NCI-H146 (cell line): ENCODE results near the gene ACTL7A.

ENCODE experiments used
- DNase-seq: peaks from one replicate; lab custom pipeline; 2025; lab: John Stamatoyannopoulos, UW

ACTL7A gene

DNA sequence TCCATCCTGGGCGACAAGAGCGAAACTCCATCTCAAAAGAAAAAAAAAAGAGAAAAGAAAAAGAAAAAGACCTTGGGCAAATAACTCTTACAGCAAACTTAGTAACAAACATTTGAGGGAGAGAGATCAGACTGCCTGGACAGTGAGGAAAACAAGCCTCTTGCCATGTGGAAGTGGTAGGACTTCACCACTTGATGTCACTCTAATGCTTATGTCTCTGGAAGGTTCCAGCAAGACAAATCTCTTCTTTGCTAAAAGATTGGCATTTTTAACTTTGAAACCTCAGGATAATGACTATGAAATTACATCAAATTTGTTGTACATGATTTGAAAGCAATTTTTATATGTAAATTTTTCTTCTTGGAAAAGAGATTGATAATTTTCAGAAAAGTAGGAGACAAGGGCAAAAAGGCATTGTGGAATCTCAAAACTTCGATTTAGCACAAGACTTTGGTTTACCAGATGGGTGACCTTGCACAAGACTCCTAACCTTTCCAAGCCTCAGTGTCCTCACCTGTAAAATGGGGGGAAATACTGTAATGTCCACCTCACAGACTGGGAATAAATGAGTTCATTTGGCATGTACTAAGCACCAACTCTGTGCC is 11.7 kb upstream of the ACTL7A start:
- no peak for DNase-seq

DNA sequence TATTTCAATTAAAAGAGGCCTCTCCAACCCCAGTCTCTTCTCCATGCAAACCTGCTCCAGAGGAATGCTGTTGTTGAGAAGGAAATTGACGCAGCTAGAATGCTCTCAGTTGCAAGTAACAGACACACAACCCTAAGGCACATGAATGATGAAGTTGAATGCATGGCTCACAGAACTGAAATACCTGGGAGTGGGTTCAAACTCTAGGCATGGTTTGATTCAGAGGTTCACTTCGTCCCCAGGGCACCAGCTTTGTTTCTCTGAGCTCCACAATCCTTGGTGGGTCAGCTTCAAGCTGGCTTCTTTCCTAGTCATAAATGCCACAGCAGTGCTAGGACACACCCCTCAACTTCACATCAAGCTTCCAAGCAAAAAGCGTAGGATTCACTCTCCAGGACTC is 10.9 kb upstream of the ACTL7A start:
- DNase-seq = no peak

DNA sequence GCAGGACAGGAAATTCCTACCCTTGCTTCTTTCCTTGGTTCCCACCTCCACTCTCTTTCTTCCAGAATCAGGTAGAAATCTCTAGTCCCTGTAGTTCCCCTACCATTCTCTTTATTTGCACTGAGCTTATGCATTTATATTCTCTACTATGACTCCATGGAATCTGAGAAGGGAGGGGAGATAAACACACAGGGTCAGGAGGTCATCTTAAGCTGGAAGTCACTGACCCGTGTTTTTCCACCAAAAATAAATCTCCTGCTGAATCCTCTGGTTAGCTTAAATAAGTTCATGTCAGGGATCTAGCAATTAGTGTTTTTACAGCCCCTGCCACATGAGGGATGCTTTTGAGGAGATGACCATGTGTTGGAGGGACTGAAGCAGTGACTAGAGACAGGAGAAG is 10.0 kb upstream of the ACTL7A start:
- no peak for DNase-seq

DNA sequence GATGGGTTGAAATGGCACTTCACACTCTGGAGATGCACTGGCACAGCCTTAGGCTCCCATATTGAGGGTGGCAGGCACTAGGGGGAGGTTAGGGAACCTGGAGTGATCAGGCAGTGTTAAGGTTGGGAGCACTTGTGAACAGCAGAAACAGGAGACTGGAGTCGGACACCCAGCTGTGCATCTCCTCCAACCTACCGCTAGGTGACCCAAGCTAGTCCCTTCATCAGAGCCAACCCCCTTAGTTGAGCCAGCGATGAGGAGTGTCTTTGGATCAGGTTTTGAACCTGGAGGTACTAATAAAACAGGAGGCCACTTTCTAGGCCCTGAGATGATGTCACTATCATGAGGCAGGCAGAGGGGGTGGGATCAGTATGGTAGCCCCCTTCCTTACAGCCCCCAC is 8.0 kb upstream of the ACTL7A start:
- no peak for DNase-seq

DNA sequence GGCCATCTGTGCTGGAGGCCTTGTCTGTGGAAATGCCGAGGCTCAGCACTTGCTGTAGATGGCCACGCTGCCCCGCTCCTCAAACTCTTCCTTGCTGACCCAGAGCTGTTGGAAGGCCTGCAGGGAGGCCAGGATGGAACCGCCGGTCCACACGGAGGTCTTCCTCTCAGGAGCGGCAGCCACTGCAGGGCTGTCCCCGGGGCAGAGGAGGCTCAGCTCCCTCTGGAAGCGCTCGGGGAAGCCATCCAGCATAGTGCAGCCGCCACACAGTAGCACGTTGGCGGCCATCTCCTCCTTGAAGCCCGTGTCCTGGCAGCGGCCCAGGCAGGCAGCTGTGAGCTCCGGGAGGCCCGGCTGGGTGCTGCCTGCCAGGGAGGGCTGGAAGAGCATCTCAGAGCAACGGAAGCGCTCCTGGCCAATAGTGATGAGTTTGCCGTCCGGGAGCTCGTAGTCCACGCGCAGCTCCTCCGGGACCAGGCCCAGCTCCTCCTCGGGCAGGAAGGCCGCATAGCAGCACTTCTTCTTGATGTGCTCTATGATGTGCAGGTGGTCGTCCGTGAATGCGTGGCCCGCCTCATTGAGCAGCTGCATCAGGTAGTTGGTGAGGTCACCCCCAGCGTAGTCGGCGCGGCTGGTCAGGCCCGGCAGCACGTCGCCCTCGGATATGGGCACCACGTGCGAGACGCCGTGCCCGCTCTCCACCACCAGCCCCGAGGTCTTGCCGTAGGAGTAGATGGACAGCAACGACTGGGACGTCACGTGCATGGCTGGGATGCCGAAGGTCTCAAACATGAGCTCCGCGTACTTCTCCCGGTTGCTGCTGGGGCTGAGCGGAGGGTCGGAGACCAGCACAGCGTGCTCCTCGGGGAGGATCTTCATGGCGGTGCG is 7.2 kb upstream of the ACTL7A start:
- no peak for DNase-seq

DNA sequence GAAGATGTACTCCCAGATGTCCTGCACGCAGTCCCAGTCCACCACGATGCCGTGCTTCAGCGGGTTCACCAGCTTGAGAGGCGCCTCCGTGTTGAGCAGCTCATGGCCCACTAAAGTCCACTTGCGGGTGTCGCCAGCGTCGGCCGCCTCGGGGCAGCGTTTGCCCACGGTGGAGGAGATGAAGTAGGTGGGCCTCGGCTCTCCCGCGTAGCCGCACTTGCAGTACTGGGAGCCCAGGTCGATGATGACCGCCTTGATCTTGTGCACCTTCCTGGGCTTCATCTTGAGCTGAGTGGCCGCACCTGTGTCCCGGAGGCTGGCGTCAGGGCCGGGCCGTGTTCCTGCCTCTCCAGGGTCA is 6.6 kb upstream of the ACTL7A start:
- no peak for DNase-seq

DNA sequence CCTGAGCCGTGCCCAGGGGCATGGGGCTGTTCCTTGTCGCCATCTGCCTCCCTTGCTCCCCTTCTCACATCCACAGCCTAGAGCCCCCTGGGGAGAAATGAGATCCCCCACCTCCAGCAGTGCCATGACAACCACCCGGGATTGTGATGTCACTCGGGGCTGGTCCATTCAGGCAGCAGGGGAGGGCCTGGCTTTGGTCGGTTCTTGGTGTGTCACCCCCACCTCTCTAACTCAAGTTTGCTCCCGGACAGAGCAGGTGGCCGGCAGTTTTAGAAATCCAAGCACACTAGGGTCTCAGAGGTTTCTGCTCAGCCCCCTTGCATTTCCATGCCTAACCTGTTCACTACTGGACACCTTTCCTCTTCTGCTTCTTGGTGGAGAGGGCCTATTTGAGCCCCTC is 6.2 kb upstream of the ACTL7A start, which contains the start of gene ACTL7B:
Gene ACTL7B, minus strand, starts transcription at position 99 of the 400 bp plus-strand sequence. Its CDS starts 56 bp downstream, at position 43.
- no peak for DNase-seq

DNA sequence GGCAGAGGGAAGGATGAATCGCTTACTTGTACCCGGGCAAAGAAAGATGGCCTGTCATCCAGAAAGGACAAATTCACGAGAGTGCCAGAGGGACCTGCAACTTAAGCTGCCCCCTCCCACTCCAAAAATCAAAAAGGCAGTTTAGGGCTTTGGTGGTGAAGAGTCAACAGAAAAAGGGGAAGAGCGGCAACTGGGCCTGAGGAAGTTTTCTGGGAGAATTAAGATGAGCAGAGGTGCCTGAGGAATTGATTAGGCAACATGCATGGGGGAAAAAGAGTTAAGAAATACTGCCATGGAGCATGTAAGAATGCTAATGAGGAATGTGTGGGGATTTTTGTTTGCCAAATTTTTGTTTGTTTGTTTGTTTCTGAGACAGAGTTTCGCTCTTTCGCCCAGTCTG is 4.5 kb upstream of the ACTL7A start:
- DNase-seq = no peak

DNA sequence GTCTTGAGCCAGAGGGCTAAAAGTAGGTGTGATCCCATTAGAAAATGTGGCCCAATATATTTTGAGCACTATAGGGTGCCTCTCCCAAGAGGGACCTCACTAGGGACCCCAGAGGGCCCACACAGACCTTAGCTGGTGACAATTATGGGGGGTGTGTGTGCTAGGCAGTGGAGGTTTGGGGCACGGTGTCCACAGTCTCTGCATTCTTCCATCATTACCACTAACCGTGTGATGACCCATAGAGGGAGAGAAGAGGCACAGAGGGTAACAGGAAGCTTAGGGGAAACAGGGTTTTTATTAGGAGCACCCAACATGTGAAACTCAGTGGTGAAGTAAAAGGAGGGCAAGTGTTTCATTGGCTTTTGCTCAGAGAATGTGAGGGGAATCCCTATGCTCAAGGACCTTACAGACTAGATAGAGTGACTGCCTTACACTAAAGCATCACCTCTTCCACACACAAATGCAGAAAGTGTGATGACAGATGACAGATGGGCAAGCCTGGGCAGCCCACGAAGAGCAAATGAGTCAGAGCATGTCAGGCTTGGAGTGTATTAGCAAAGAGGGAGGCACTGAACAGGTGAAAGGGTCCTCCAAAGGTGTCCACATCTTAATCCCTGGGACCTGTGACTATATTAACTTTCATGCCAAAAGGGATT is 2.5 kb upstream of the ACTL7A start:
- DNase-seq = no peak

DNA sequence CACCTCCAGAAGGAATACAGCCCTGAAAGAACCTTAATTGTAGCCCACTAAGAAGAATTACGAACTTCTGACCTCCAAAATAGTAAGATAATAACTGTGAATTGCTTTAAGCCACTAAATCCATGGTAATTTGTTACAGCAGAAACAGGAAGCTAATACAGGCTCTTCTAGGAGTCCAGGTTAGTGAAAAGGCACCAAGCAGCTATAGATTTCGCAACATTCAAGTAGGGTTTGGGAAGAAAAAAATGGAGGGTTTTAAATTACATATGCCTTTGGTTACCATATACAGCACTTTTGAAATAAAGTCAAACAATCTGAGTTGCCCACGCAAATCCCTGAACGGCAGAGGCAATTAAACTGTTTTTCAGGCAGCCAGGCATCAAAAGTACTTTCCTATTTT is 1.7 kb upstream of the ACTL7A start:
- no peak for DNase-seq

DNA sequence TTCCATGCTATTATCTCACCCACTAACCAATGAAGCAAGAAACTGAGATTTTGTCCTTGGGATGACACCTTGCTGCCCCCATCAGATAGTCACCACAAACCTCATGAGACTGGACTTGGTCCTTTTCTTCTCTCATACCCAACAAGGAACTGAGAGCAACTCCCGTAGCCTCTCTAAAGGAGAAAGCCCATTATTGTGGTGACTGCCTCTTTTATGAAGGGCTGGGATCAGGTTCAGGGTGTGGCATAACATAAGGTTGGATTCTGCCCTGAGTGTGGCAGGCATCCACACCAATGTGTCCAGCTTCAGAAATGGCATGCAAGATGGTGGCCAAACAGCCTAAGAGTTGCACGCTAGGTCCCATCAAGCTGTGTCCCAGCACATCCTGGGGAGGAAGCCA is 1.3 kb upstream of the ACTL7A start:
- no peak for DNase-seq

DNA sequence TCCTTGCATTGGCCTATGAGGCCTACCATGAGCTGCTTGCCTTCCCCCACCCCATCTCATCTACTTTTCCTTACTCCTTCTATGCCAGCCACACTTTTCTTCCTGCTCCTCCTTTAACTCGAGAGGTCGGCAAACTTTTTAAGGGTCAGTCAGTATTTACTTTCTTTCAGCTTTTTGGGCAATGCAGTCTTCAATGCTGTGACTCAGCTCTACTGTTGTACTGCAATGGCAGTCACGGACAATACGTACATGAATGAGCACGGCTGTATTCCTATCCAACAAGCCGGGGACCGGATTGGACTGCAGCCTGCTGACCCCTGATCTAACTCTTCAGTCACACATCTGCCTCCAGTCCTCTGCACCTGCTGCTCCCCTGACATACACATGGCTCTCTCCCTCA is 602 bp upstream of the ACTL7A start:
- peak; percentile 44 for DNase-seq

DNA sequence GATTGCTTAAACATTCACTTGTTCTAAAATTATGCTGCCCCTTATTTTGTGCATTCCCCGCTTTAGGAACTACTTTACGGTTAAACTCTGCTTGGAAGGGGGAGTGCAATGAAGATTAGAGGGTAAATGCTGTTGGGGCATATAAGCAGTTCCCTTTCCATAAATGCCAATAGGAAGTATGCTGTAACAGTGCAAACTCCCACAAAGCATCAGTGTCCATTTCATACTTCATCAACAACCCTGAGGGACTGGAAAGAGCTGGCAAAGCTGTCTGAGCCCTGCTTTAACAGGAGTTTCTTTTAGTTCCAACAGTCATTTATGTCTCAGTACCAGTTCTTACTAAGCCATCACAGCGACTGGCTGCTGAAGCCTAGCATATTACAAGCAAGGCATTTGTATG is 1.8 kb downstream of the ACTL7A start:
- DNase-seq = no peak

DNA sequence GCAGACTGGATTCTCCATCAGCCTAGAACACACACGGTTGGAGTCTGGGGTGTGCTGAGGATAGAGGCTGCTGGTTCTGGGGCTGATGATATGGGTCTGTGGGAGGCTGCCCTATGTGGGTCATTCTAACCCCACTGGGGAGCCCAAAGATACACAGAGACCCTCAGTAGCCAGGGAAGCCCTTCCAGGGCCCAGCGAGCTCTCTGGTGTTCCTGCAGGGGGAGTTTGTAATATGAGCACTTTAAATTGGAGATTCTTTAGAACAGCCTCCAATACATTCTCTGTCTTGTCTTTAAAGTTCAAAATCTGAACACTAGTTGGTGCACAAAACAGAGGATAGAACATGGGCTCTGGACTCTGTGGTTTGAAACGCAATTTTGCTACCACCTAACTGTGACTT is 2.4 kb downstream of the ACTL7A start:
- DNase-seq = no peak

DNA sequence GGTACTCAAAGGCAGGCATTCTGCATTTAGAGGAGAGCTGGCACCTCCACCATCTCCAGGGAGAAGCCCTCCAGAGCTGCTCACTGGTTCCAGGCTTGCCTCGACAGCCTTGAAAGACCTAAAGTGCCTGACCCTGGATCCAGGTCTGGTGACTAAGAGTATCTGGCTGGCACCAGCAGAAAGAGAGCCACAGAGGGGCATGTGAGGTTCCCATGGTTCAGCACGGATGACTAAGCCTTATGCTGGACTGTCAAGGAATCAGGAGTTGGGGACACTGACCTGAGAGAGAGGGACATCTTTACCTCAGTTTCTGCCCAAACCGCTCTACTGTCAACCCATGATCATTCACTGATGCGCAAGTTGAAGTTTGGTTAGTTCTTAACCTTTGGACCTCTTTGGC is 3.0 kb downstream of the ACTL7A start:
- no peak for DNase-seq

DNA sequence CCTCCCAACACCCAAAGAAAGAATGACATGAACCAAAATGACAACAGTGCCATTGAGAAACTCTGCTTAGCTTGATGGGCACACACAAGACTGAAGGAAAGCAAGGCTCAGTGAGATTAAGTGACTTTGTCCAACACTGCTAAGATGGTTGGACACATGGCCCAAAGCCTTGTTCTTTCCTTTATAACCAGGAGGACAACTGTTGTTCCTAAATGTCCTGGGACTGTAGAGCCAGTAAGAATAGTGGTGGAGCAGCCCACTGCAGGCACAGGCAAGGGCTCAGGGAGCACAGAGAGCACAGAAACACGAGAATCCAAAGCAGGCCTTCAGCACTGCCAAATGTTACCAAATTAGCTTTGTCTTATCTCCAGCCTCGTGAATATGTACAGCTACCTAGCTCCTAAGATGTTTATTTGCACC is 3.9 kb downstream of the ACTL7A start:
- DNase-seq = no peak

DNA sequence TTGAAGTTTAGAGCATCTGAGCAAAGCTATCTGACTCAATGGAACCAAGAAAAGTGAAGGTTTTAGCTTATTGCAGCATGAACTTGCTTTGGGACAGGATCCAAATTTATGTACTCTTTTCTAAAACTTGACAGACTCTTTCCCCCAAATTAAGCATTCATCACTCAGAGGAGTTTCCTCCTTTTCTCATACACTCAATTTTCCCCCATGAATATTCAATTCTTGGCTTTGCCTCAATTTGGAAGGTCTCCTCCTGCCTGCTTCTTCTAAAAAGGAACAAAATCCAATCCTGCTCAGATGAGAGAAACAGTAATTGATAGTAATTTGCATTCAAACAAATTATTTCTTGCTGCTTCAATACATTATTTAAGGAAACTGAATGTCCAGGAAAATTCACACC is 5.0 kb downstream of the ACTL7A start:
- DNase-seq = no peak

DNA sequence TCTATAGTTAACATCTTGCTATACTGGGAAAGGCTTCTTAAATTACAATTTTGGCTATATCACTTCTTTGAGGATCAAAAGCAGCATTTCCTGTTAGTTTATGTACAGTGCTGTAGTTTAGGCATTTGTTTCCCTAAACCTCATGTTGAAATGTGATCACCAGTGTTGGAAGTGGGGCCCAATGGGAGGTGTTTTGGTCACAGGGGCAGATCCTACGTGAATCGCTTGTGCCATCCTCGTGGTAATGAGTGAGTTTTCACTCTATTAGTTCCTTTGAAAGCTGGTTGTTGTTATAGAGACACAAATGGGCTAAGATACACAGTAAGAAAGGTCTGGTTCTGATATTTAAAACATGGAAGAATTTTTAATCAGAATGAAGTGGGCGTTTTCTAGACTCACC is 5.8 kb downstream of the ACTL7A start:
- no peak for DNase-seq

DNA sequence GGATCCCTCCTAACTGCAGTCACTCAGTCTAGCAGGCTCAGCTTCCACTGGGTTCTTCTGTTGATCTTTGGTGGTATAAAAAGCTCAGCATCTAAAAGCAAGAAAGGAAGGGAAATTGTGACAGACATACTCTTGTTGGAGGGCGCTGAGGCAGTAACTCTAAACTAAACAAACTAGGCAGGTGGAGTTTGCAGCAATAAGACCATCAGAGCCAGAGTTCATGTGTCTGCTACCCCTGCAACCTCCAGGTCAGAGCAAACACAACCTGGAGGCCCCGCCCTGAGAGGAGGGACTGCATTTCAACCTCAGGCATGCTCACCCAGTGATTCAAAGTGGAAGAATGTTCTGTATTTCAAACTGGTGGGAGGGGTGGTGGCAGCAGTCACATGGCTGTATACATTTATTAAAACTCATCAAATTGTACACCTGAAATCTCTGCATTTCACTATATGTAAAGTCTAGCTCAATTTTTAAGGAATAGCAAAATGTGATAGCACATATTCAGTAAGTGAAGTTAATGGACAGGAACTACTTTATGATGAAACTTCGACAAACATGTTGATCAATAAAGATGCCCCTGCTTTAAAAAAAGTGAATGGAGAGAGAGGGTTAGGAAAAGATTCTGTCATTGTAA is 7.1 kb downstream of the ACTL7A start:
- peak; percentile 8 for DNase-seq

DNA sequence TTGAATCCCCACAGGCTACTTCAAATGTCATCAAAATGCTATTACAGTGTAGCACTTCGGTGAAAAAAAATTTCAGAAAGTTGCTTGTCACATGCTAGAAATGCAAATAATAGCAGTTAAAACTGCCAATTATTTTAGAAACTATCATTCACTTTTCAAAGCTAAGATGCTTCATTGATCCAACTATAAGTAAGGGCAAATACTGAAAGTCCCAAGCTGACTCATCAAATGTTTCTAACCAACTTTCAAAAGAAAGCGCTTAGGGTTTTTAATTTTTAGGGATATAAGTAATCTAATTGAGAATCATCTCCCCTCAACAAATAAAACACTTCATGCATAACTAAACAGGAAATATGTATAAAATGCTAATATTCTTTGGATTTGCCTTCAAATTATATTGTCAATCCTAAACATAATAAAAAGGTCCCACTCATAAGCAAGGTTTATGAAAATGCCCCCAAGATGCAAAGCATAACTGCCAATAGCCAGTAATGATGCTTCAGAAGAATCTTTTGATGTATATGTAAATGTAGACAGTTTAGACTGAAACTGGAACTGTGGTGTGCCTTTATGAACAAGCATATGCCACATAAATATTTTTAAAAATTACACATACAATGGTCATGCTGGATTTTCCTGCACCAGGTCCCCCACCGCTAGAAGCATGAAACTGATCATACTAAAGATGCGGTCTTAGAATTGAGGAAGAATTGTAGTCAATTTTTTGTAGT is 12.2 kb downstream of the ACTL7A start:
- no peak for DNase-seq

DNA sequence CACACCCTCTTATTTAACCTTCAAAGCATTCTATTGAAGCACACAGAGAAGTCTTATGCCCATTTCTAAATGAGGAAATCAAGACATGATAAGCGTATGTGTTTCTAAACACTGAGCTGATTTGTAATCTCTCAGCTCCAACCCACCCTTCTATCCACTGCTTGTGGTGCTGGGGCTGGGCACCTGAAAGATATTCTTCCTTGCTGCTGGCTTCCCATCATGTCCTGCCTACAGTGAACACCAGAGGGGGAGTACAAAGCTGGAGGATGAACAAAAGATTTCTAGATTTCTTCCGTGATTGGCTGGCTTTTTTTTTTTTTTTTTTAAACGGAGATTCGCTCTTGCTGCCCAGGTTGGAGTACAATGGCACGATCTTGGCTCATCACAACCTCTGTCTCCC is 14.4 kb downstream of the ACTL7A start:
- no peak for DNase-seq

DNA sequence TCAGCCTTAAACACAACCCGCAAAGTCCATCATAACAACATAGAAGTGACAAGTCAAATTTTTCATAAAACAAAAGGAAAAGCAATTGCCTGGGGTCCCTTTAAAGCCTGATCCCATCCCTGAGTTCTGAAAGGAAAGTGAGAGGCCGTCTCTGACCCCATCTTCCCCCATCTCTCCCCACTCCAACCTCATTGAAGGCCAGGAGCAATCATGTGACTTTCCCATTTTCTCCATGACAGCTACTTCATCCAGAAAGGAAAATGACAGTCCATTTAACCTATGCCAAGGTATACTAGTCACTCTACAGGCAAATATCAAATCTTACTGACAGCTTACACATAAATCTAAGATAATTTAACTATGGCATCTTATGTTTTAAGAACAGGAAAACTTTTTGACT is 15.5 kb downstream of the ACTL7A start:
- no peak for DNase-seq
